A549 treated with CORT108297 at 1 μM for 4 hours (cell line): Measurements from ENCODE around the gene CAMK4. TPM values are rescaled to one million over a fixed set of nuclear protein-coding genes. Genes with fewer than 3 reads are reported as not detected.

Experiments
- total RNA-seq: library from RNA; stranded (reverse); fragments of 200-300 nt; extraction: Qiagen RNA extraction; gene quantifications from 5 replicates; pipeline ENCODE4 v1.2.3, GENCODE V29; 2022

Gene CAMK4
- 0.06 to 0.11 TPM (median 0.10 TPM) in 4 of 5 replicates, not detected in the other for total RNA-seq

DNA sequence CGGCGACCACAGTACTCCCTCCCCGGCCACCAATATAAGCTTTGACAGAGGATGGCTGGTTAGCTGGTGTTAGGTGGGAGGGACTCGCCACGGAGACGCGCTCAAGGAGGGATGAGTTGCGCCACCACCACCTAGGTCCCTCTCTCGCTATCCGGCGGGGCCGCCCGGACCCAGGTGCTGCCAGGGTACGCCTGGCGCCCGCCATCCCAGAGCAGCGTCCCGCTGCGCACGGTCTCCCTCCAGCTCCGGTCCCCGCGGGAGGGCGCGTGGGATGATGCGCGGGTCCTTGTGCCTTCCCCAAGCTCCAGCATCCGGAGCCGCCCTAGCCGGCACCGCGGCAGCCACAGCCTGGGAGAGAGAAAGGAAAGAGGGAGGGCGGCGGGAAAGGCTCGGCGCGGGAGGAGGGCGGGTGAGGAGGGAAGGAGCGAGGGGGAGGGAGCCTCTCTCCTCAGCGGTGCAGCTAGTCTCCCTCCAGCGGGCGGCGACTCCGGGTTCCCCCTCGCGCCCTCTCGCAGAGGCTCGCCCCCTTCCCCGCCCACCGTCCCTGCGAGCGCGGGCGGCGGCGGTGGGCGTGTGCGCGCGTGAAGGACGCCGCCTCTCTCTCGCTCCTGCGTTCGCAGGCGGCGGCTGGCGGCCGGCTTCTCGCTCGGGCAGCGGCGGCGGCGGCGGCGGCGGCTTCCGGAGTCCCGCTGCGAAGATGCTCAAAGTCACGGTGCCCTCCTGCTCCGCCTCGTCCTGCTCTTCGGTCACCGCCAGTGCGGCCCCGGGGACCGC lies at the start of gene CAMK4:
Gene CAMK4, plus strand, starts transcription at position 598 of the 774 bp plus-strand sequence. Its CDS starts 100 bp downstream, at position 698.

DNA sequence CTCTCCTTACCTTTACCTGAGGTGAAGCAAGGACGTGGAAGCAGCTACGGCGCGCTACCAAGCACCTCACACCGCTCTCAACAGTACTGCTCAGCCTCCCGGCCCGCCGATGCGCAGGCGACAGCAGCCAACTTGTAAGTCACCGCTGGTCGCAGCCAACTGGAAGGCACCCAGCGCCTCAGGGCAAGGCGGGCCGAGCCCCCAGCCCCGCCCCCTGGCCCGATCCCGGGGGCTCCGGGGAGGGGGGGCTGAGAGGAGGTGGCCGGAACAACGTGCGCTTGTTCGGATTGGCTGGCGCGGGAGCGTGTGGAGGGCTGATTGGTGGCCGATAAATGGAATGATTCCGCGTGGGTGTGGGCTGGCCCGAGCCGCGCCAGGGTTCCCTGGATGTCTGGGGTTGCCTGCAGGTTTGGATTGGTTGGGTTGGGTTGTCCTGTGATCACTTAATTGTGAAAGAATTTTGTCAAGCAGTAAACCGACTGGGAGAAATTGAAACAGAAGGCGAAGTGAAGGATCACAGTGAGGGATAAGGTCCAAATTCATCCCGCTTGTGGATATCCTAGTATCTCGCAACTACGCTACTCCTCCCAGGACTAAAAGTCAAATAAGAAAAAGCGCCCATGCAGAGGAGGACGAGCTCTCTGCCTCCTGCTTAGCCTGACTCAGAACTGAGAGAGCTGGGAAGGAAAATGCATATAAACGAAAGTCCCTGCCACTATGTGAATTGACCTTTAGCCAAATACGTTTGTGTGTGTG lies 288.4 kb downstream of the CAMK4 start, which contains the start of gene STARD4:
Gene STARD4, minus strand, starts transcription at position 161 of the 756 bp plus-strand sequence. CDS start 5,102 bp downstream, outside the sequence.

Other genes starting within 250 kb of the CAMK4 start
- not detected in 5 replicates for gene TSLP, start 152.7 kb upstream of the CAMK4 start, total RNA-seq
- 11.8 to 16.7 TPM (median 14.7 TPM) in 5 replicates for gene WDR36, start 132.0 kb upstream of the CAMK4 start, total RNA-seq